Osteoblast (primary cell): ENCODE data around the gene PSMG3. TPM values are rescaled to one million over a fixed set of nuclear protein-coding genes. Genes with fewer than 3 reads are reported as not detected.
A peak's percentile ranks its signal among the peaks of the same experiment; 100 is the strongest.

Source experiments
- DNase-seq: peaks from one replicate; pipeline ENCODE4 v3.0.0; 2011; ENCODE audit warnings: low spot score, mixed read lengths; ENCODE audit not compliant: insufficient read length; ENCODE audit errors: missing footprints
- H2AFZ ChIP-seq: 2 replicates; pipeline ENCODE4 v1.6.0; 2011; ENCODE audit warnings: mild to moderate bottlenecking, low read length
- H3K27ac ChIP-seq: 2 replicates; pipeline ENCODE4 v1.5.1; 2011; ENCODE audit warnings: mild to moderate bottlenecking, low read depth, low read length, moderate library complexity
- H3K27me3 ChIP-seq: 2 replicates; pipeline ENCODE4 v1.6.0; 2012; ENCODE audit warnings: mild to moderate bottlenecking, control low read depth, inconsistent platforms, low read length, moderate library complexity; ENCODE audit not compliant: insufficient read depth
- H3K36me3 ChIP-seq: 2 replicates; pipeline ENCODE4 v1.5.1; 2011; ENCODE audit warnings: mild to moderate bottlenecking, low read length, control low read depth, moderate library complexity; ENCODE audit not compliant: insufficient read depth
- H3K4me1 ChIP-seq: 2 replicates; pipeline ENCODE4 v1.5.1; 2011; ENCODE audit warnings: mild to moderate bottlenecking, low read length, control low read depth, moderate library complexity; ENCODE audit not compliant: insufficient read depth
- H3K4me2 ChIP-seq: 2 replicates; pipeline ENCODE4 v1.6.0; 2011; ENCODE audit warnings: mild to moderate bottlenecking, low read length; ENCODE audit not compliant: insufficient read depth
- H3K4me3 ChIP-seq: fragments of 200-600 bp; sonication (generic); 3 replicates; pipeline ENCODE4 v1.5.1; 2012; ENCODE audit warnings: mild to moderate bottlenecking, low read length, inconsistent platforms; ENCODE audit not compliant: insufficient read depth
- H3K79me2 ChIP-seq: 2 replicates; pipeline ENCODE4 v1.6.0; 2012; ENCODE audit warnings: mild to moderate bottlenecking, low read length, control low read depth, inconsistent platforms; ENCODE audit not compliant: insufficient read depth
- H3K9me3 ChIP-seq: 2 replicates; pipeline ENCODE4 v1.5.1; 2011; ENCODE audit warnings: low read depth, low read length, control low read depth
- H4K20me1 ChIP-seq: 2 replicates; pipeline ENCODE4 v1.6.0; 2012; ENCODE audit warnings: mild to moderate bottlenecking, low read length, control low read depth; ENCODE audit not compliant: insufficient read depth
- total RNA-seq: library from RNA; depleted of rRNA; stranded (reverse); fragments of >200 nt; gene quantifications from 2 replicates; pipeline ENCODE4 v1.2.3, GENCODE V29; 2012
- TF ChIP-seq, protein P1 (sequence below): IDR thresholded peaks from 2 replicates; pipeline ENCODE4 v1.5.1; 2011; ENCODE audit warnings: mild to moderate bottlenecking, low read depth, low read length, moderate library complexity; ENCODE audit errors: extremely low read depth

PSMG3 gene
- total RNA-seq, 1 donor, result 38.7 TPM

DNA sequence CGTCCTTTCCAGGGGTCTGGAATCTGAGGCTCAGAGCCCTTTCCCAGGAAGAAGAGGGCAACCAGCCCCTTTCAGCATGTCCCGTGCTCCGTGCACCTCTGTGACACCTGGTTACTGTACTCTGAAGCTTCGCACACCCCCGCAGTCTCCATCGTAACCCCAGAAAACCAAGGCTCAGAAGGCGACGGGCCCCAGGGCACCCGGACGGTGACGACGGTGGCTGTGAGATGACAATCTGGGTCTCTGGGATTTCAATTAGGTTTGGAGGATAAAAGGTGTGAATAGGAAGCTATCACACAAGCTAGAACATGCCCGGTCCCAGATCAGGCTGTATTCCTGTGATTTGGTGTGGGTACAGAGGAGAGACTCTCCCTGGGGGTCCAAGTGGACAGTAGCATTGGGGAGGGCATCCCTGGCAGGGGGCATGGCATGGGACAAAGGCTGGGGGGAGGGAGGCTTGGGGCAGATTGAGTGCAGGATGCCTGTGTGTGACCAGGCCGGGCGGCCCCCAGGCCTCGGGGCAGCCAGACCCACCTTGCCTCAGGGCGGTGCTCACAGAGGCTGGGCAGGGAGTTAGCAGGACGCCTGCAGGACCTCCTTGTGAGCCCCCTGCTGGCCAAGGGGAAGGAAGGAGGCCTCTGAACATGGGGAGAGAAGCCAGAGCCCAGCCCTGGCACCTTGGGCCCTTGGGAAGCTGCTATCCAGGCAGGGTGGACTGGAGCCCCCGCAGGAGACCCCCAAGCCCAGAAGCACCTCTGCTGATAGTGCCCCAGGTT, 23.4 kb upstream of the PSMG3 start:
- no peaks in the 10 kb centered on the region for H3K36me3 ChIP-seq
- H3K9me3 ChIP-seq, result peaks cover 4% of the 10 kb centered on the region
- H2AFZ ChIP-seq, result no peak overlapping the region
- H3K4me1 ChIP-seq, result no peaks in the 10 kb centered on the region
- H3K27ac ChIP-seq, result no peak overlapping the region
- H3K4me3 ChIP-seq, result no peak overlapping the region
- TF ChIP-seq, protein P1, sequence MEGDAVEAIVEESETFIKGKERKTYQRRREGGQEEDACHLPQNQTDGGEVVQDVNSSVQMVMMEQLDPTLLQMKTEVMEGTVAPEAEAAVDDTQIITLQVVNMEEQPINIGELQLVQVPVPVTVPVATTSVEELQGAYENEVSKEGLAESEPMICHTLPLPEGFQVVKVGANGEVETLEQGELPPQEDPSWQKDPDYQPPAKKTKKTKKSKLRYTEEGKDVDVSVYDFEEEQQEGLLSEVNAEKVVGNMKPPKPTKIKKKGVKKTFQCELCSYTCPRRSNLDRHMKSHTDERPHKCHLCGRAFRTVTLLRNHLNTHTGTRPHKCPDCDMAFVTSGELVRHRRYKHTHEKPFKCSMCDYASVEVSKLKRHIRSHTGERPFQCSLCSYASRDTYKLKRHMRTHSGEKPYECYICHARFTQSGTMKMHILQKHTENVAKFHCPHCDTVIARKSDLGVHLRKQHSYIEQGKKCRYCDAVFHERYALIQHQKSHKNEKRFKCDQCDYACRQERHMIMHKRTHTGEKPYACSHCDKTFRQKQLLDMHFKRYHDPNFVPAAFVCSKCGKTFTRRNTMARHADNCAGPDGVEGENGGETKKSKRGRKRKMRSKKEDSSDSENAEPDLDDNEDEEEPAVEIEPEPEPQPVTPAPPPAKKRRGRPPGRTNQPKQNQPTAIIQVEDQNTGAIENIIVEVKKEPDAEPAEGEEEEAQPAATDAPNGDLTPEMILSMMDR, result peak; percentile 39
- DNase-seq, result peak; percentile 79
- H4K20me1 ChIP-seq, result no peaks in the 10 kb centered on the region
- H3K4me2 ChIP-seq, result no peak overlapping the region
- peaks cover 46% of the 10 kb centered on the region for H3K27me3 ChIP-seq
- H3K79me2 ChIP-seq, result no peaks in the 10 kb centered on the region

DNA sequence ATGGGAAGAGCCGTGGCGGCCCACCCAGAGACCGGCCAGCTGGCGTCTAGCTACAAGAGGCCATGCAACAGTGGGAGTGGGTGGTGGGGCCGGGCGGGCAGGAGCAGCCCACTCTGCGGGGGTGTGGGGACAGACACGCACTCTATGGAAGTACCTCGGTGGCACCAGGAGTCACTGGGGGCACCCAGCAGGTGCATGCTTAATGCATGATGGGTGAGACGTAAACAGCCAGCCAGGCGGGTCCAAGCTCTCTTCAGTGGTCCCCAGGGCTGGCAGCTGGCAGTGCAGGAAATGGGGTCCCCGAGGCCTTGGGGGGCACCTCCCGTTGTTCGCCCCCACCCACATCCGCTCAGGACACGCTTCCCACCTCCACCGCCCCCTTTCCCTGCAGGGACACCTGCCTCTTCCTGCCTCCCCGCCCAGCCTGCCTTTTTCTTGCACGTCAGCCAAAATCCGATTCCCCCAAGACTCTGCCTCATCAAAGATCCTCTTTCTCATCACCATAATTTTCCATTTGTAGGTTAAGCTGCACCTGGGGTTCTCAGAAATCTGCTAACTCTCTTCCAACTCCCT, 22.6 kb upstream of the PSMG3 start:
- H3K36me3 ChIP-seq, result no peaks in the 10 kb centered on the region
- H4K20me1 ChIP-seq, result no peaks in the 10 kb centered on the region
- peak; percentile 34 for DNase-seq
- TF ChIP-seq, protein P1, result no peak
- H3K79me2 ChIP-seq, result no peaks in the 10 kb centered on the region
- H3K27ac ChIP-seq, result no peak overlapping the region
- H3K4me1 ChIP-seq, result no peaks in the 10 kb centered on the region
- peaks cover 51% of the 10 kb centered on the region for H3K27me3 ChIP-seq
- no peak overlapping the region for H3K4me2 ChIP-seq
- H2AFZ ChIP-seq, result no peak overlapping the region
- peaks cover 4% of the 10 kb centered on the region for H3K9me3 ChIP-seq
- H3K4me3 ChIP-seq, result no peak overlapping the region

- Histone ChIP-seq H3K9me3 (peaks cover 4% of the 10 kb centered on the region), H3K4me3 (no peak overlapping the region), H4K20me1 (no peaks in the 10 kb centered on the region), H3K79me2 (no peaks in the 10 kb centered on the region), H3K27me3 (peaks cover 56% of the 10 kb centered on the region), H3K4me2 (no peak overlapping the region), H3K27ac (no peak overlapping the region), H3K36me3 (no peaks in the 10 kb centered on the region), H3K4me1 (no peaks in the 10 kb centered on the region), H2AFZ (no peak overlapping the region)
- TF ChIP-seq, protein P1, result no peak
- peak; percentile 50 for DNase-seq
Observed at GRCh38 chr7:1591876-1592275, 22.0 kb upstream of the PSMG3 start.

GRCh38 chr7:1591396-1591795, 21.6 kb upstream of the PSMG3 start:
- no peaks in the 10 kb centered on the region for H3K36me3 ChIP-seq
- H3K27me3 ChIP-seq, result peaks cover 61% of the 10 kb centered on the region
- H3K4me2 ChIP-seq, result no peak overlapping the region
- TF ChIP-seq, protein P1, result no peak
- no peaks in the 10 kb centered on the region for H3K4me1 ChIP-seq
- H3K79me2 ChIP-seq, result no peaks in the 10 kb centered on the region
- H3K27ac ChIP-seq, result no peak overlapping the region
- DNase-seq, result peak; percentile 58
- H3K4me3 ChIP-seq, result no peak overlapping the region
- peaks cover 4% of the 10 kb centered on the region for H3K9me3 ChIP-seq
- H2AFZ ChIP-seq, result no peak overlapping the region
- H4K20me1 ChIP-seq, result no peaks in the 10 kb centered on the region
